HG03097 (cell line): Measurements from ENCODE around the gene SOX6.

Experiments
- ATAC-seq: cut with Tn5 transposase; IDR thresholded peaks from one replicate; pipeline ENCODE4 v1.9.1; 2021; ENCODE audit not compliant: unreplicated experiment, low FRiP score

Gene SOX6

GRCh38 chr11:16204261-16204660, 152.1 kb downstream of the SOX6 start:
- ATAC-seq, result no peak

GRCh38 chr11:16195651-16196050, 160.7 kb downstream of the SOX6 start:
- ATAC-seq, result no peak

GRCh38 chr11:16194566-16194965, 161.8 kb downstream of the SOX6 start:
- ATAC-seq, result no peak

- ATAC-seq, result no peak
These were observed 162.4 kb downstream of the SOX6 start for GRCh38 chr11:16193897-16194381.

GRCh38 chr11:16191868-16192240, 164.5 kb downstream of the SOX6 start:
- no peak for ATAC-seq

- no peak for ATAC-seq
These were observed 165.0 kb downstream of the SOX6 start for GRCh38 chr11:16191212-16191867.

GRCh38 chr11:16186680-16187079, 169.7 kb downstream of the SOX6 start:
- ATAC-seq, result no peak

GRCh38 chr11:16185042-16185441, 171.3 kb downstream of the SOX6 start:
- no peak for ATAC-seq

- ATAC-seq, result no peak
These were observed 171.8 kb downstream of the SOX6 start for GRCh38 chr11:16184588-16184987.

- no peak for ATAC-seq
These were observed 173.8 kb downstream of the SOX6 start for GRCh38 chr11:16182553-16182952.

GRCh38 chr11:16180868-16181267, 175.5 kb downstream of the SOX6 start:
- ATAC-seq, result no peak

GRCh38 chr11:16179676-16180075, 176.7 kb downstream of the SOX6 start:
- ATAC-seq, result no peak

GRCh38 chr11:16178273-16178672, 178.1 kb downstream of the SOX6 start:
- ATAC-seq, result no peak

- no peak for ATAC-seq
These were observed 178.7 kb downstream of the SOX6 start for GRCh38 chr11:16177688-16178087.

- no peak for ATAC-seq
These were observed 182.5 kb downstream of the SOX6 start for GRCh38 chr11:16173798-16174197.

- ATAC-seq, result no peak
These were observed 184.5 kb downstream of the SOX6 start for GRCh38 chr11:16171882-16172281.

- ATAC-seq, result no peak
These were observed 186.1 kb downstream of the SOX6 start for GRCh38 chr11:16169956-16170847.

- ATAC-seq, result no peak
These were observed 186.8 kb downstream of the SOX6 start for GRCh38 chr11:16169541-16169940.

GRCh38 chr11:16167706-16168487, 188.4 kb downstream of the SOX6 start:
- no peak for ATAC-seq

GRCh38 chr11:16166571-16166970, 189.8 kb downstream of the SOX6 start:
- ATAC-seq, result no peak

- no peak for ATAC-seq
These were observed 196.2 kb downstream of the SOX6 start for GRCh38 chr11:16160146-16160545.
